GM19099 (cell line): Measurements from ENCODE around the gene STAC.

Source experiments
- POLR2A ChIP-seq: IDR thresholded peaks from 3 replicates; pipeline ENCODE4 v1.6.1; 2011; ENCODE audit warnings: low read depth; ENCODE audit not compliant: insufficient read length; ENCODE audit errors: extremely low read depth

The STAC gene

DNA sequence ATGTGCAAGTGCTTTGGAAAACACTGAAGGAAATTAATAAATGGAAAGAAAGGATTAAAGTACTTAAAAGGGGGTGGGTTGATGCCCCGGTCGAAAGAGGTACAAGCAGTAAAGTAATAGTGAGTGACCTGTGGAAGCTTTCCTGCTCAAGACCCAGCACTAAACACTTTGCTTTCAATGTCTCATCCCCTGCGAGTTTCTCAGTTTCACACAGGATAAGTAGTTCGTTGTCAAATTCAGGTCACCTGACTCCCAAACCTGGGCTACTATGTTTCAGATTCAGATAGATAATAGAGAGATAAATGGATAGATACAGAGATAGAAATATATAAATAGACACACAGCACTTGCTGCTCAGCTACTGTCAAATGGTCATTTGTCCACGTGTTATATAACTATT is 19.6 kb downstream of the STAC start:
- TF ChIP-seq POLR2A = no peak

DNA sequence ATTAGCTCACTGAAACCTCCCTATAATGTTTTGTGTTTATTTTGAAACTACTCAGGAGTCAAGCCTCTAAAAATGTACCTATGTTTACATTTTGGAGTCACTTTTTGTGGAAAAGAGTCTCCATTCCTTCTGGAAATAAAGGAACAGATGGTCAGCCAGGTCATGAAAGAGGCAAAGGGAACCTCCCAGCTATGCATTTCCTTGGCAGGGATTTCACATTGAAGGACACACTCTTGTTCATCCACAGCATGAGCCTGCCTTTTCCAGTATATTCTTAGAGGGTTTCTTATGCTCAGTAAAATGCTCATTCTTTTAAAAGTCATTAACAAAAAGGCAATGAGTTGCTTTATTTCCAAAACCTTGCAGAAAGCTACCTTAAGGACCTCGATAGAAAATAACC is 20.8 kb downstream of the STAC start:
- TF ChIP-seq POLR2A = no peak

DNA sequence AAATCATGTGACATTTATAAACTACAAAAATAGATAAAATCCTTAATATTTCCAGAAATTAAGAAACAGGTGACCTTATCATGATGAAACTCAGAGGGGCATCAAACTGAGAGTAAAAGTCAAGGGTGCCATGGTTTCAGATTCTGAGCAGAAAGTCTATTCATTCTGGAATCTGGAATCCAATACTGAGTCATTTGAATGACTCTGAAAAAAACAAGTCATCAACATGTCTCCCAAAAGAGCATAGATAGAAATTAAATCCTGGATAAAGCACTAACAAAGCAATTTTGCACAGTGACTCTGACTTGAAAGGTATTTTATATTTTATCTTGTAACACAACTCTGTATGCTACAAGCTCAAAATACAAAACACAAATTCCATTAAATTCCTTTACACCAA is 23.4 kb downstream of the STAC start:
- no peak for TF ChIP-seq POLR2A

DNA sequence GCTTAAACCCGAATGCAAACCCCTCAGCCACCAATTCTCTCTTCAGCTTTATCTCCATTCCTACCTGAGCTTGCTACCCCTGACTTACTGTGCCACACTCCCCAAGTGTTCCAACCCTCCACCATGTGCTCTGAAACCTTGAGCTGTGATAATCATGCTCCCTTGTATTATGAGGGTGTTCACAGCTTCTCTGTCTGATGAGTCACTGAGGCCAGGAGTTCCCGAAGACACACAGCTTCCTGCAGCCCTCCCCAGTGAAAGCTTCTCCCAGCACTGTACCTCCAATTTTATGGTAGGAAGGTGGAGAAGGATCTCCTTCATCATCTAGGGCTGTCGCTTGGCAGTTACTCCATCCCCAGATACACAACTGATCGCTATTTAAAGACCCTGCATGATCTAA is 24.9 kb downstream of the STAC start:
- no peak for TF ChIP-seq POLR2A

DNA sequence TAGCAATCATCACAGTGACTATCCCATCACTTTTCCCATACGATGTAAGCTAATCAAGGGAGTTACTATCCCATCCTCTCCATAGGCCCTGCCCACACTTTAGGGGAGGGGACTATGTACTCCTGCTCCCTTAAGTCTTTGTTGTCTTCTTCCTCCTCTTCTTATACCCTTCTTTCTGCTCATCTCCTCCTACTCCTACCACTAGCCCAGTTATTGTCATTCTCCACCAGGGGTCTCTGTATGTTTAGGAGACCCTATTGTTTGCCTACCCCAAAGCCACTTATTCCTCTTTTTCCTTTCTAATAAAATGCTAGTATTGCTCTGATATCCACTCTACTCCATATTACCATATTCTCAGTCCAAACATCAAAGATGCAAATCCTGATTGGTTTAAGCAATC is 27.8 kb downstream of the STAC start:
- TF ChIP-seq POLR2A = no peak

DNA sequence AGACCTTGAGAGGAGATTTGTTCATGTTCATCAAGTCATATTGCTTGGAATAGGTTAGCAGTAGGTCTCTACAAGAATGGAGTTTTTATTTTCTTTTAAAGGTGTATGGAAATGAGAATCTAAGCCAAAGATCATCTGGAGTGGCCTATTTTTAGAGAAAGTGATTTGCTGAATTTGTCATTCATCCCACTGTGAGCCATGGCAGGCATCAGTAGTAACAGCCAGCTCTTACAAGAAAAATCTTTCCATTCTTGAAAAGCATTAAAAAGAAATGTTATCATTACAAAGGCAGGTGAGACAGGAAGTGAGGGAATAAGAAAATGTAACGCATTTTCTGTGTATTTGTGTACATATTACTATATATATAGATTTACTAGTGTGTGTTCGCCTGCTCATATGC is 29.6 kb downstream of the STAC start:
- TF ChIP-seq POLR2A = no peak

DNA sequence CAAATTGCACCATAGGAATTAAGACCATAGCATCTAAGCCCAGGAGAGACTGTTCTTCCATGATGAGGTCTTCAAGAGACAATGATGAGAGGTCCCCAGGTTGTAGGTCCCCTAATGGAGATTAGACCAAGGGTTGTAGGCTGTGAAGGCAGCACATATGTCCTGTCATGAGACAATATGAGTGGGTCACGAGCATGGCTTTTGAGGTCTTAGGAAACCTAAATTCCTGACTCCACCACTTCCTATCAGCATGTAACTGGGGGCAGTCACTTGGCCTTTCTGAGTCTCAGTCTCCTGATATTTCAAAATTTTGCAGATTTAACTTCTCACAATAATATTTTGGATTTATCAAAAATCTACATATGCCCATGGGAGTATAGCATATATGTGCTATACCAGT is 31.3 kb downstream of the STAC start:
- no peak for TF ChIP-seq POLR2A

DNA sequence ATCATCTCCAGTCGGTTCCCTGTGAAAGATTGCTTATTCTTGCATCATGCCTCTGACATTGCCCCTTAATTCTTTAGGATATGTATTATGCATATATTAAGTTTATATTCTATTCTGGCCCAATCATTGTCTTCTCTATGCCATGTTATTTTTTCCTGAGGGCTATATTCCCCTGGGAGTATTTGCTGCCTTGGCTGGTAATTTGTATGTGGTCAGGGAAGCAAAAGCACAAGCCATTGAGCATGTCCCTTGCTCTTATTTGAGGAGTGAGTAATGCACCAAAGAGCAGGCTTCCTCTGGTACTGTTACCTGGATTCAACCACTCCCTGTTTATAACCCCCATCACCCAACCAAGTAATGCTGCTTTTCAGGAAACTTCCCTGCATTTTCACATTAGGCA is 36.3 kb downstream of the STAC start:
- TF ChIP-seq POLR2A = no peak

DNA sequence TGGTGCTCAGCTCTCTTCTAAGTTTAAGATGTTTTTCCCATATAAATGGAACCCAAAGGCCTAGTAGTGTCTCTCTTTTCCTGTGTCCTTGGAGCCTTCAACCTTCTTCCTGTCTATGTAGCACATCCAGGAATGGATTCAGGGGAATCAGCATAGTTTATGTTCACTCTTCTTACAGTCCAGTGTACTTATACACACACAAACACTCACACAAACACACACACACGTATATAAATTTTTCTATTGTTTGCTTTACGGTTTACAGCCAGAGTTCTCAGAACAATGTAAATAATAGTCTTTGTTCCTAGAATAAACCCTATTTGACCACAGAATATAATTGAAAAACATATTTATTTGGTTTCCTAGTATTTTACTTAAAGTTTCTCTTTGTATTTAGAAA is 36.9 kb downstream of the STAC start:
- TF ChIP-seq POLR2A = no peak

DNA sequence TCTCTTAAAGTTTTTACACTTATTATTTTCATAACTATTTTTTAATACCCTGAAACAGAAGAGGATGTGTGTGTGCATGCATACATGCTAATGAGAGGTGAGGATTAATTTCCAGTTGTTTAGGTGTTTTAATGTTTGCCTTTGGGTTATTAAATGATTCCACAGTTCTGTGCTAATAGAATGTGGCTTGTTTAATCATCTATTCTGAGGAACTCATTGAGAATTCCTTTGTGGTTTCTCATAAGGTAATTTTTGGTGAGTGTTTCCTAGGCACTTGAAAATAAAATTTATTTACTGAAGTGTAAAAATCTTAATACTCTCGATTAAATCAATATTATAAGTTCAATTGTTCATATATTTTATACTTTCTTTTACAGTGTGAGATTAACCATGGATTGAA is 38.0 kb downstream of the STAC start:
- no peak for TF ChIP-seq POLR2A

DNA sequence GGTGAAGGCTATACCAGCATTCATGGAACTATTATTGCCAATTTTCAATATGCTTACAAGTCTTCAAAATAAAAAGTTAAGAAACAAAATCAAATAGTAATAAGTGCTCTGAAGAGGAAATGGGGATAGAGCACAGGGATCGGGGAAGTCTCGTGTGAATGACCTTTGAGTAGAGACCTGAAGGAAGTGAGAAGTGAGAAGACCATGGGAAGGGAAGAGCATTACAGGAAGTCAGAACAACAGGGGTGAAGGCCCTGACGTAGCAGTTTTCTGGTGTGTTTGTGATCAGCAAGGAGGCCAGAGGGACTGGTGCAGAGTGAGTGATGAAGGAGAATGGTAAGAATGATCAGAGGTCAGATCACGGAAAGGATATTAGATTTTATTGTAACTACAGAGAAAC is 48.1 kb downstream of the STAC start:
- no peak for TF ChIP-seq POLR2A

DNA sequence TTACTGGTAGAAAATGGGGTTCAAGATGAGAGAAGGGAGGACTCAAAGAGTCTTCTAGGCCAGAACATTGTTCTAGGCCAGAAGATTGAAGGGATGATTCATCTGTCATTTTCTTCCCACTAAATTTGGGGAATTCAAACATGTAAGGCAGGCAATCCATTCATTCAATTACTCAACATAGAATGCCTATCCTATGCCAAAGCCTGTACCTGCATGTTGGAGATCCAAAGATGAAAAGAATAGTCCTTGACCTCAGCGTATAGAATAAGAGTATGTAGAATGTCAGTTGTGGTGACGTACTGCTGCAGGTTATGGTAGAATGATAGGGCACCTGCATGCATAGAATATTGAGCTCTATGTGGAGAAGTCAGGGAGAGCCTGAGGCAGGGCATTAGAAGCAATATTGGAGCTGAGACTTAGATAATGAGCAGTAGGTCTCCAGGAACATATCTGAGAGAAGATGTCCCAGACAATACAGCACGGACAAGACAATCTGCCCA is 49.7 kb downstream of the STAC start:
- no peak for TF ChIP-seq POLR2A

DNA sequence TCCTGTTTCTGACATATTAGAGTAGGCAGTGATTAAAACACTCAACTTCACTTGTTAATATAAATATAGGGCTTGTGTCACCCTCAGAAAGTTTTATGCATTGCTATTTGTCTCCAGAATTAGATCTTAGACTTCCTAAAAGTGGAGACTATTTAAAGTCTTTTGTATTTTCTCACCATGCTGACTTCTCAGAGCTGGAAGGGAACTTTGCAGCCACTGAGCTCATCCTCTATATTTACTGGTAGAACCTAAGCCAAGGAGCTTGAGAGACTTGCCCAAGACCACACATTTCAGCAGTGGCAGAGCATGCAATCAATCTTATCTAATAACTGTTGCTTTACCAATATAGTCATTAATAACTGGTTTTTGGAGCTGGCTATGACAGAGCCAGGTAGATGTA is 53.2 kb downstream of the STAC start:
- no peak for TF ChIP-seq POLR2A

DNA sequence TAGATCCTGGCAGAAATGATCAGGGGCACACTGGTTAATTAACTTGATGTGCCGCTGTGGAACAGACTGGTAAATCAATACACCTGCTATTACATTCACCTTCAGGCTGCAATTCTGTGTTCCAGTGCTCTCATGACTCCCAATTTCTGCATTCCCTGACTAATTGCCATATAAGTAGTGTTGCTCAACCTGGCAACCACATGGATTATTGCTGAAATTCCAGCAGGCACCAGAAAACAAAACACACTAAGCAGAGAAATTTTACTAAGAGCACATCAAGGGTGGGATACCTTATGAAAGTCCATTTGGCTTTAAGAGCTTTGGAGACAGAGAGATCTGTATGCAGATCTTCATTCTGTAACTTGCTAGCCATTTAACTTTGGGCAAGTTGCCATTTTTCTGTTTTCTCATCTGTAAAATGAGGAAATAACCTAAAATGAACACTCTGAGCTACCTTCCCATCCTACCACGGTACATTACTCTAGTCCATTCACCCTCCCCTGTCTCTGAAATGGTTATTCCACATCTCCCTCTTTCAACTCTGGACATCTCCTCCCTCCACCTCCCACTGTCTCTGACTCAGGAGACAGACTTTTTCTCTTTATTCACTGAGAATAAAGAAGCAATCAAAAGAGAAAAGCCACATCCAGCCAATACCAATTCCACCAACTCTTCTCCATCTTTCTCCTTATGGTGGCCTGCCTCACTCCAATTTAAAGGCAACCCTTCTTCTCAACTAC is 54.6 kb downstream of the STAC start:
- no peak for TF ChIP-seq POLR2A

DNA sequence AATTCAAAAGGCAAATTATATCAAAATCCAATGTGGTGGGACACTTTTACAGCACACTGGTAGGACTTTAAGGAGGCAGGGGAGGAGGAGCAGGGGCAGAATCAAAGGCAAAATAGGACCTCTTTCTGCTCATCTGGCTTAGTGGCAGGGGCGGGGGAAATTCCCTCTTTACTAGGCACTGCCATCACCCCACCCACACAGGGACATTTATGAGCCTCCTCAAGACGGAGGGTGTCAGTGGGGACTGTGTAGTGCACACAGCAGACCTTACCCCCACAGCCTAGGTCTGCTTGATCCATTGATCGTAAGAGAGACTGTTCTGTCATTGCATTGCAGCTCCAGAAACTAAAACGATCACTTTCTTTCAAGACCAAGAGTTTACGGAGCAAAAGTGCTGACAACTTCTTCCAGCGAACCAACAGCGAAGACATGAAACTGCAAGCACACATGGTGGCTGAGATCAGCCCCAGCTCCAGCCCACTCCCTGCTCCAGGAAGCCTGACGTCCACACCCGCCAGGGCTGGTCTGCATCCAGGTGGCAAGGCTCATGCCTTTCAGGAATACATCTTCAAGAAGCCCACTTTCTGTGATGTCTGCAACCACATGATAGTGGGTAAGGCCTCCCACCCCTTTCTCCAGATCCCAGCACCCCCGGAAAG is 62.9 kb downstream of the STAC start:
- TF ChIP-seq POLR2A = no peak

DNA sequence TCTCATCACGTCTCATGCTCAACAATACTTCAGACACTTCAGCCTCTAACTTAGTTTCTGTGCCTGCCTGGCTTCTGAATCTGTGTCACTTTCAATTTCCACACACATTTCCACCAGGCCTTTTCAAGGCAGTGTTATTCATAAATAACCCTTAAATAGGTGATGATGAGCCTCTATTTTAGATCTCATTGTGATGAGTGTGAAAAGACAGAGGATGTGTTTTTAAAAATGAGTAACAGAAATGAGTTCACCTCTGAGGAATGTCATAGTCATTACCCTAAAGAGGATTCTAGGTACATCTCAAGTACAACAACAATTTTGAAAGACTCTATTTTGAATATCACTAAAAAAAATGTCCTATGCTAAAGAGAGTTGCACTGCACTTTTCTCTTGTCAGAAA is 64.6 kb downstream of the STAC start:
- TF ChIP-seq POLR2A = no peak

DNA sequence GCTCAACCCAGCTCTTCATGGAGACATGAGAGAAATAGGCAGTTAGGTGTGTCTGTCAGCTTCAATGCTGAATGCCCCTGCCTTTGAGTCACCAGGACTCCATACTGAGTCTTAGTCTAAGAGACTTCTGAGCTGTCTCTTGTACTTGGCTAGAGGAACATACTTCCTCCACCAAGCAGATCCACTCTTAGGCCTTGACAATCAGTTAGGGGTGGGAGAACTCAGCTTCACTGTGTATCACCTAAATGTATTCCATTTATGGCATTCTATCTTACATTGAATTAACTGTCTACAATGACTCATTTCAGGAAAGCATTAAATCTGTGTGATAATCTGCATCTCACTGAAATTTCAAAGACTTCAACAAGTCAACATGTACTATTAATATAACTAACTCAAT is 66.0 kb downstream of the STAC start:
- TF ChIP-seq POLR2A = no peak

DNA sequence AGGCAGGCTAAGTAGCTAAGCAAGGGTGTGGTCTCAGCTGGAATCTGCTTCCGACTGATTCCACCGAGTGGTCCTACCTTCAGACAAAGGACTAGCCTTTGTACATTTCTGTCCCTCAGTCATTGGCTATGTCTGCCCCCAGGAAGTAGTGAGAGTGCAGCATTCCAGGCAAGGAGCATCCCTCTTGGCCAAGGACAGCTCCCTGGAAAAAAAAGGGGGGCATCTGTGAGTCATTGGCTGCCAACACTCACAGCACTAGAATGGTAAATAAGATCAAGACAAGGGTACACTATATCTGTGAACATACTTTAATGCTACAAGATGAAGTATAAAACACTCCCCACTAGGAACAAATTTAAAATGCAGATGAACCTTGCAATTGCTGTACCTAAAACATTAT is 66.8 kb downstream of the STAC start:
- no peak for TF ChIP-seq POLR2A

DNA sequence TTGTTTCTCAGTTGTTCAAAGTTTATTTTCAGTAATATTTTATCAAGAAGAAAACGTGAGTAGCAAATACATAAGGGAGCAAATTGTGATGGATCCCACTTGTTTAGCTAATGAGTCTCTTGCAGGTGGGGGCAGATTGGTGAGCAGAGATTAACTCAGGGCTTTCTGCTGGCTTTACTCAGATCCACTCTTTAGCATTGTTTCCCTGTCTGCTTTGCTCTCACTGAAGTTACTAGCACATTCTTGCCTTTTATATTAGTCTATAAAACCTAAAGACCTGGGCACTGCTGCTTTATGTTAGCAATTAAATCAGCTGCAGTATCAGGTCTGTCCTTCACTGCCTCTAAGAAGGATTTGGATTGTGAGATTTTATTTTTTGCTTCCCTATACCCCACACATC is 71.5 kb downstream of the STAC start:
- no peak for TF ChIP-seq POLR2A
